Mesendoderm (in vitro differentiated cells): ENCODE data around the gene GRB2.

ENCODE experiments used
- DNase-seq: peaks from one replicate; pipeline ENCODE4 v3.0.0; 2013
- H2AK5ac ChIP-seq: 2 replicates; pipeline ENCODE4 v1.6.1; 2013; ENCODE audit warnings: low read length, inconsistent platforms
- H2BK120ac ChIP-seq: 2 replicates; pipeline ENCODE4 v1.6.1; 2013; ENCODE audit warnings: low read depth, mild to moderate bottlenecking, low read length, moderate library complexity, mixed read lengths
- H2BK15ac ChIP-seq: replicated peaks from 2 replicates; pipeline ENCODE4 v1.6.1; 2013; ENCODE audit warnings: low read depth, mild to moderate bottlenecking, moderate library complexity
- H2BK5ac ChIP-seq: 2 replicates; pipeline ENCODE4 v1.6.1; 2013; ENCODE audit warnings: low read length, inconsistent platforms
- H3K18ac ChIP-seq: 2 replicates; pipeline ENCODE4 v1.6.1; 2013; ENCODE audit warnings: mild to moderate bottlenecking, low read length, mixed read lengths
- H3K23ac ChIP-seq: one replicate; pipeline ENCODE4 v1.6.1; 2013; ENCODE audit warnings: low read length
- H3K27ac ChIP-seq: 2 replicates; pipeline ENCODE4 v1.5.1; 2013; ENCODE audit warnings: low read depth, mild to moderate bottlenecking, inconsistent platforms, low read length, moderate library complexity
- H3K27me3 ChIP-seq: 2 replicates; pipeline ENCODE4 v1.6.1; 2013; ENCODE audit warnings: low read length, control low read depth, mild to moderate bottlenecking, inconsistent platforms; ENCODE audit not compliant: insufficient read depth, poor library complexity
- H3K36me3 ChIP-seq: 2 replicates; pipeline ENCODE4 v1.6.1; 2013; ENCODE audit warnings: low read length, inconsistent platforms; ENCODE audit not compliant: control insufficient read depth, insufficient read depth
- H3K4ac ChIP-seq: one replicate; pipeline ENCODE4 v1.6.1; 2013; ENCODE audit warnings: low read depth, mild to moderate bottlenecking, low read length, moderate library complexity
- H3K4me1 ChIP-seq: 2 replicates; pipeline ENCODE4 v1.6.1; 2013; ENCODE audit warnings: low read depth, low read length, inconsistent platforms; ENCODE audit not compliant: control insufficient read depth
- H3K4me2 ChIP-seq: 2 replicates; pipeline ENCODE4 v1.6.1; 2013; ENCODE audit warnings: low read length
- H3K4me3 ChIP-seq: 2 replicates; pipeline ENCODE4 v1.5.1; 2013; ENCODE audit warnings: mild to moderate bottlenecking, low read length
- H3K56ac ChIP-seq: one replicate; pipeline ENCODE4 v1.6.1; 2013; ENCODE audit warnings: low read length
- H3K79me1 ChIP-seq: 2 replicates; pipeline ENCODE4 v1.6.1; 2013; ENCODE audit warnings: low read length, inconsistent platforms
- H3K79me2 ChIP-seq: 2 replicates; pipeline ENCODE4 v1.6.1; 2013; ENCODE audit warnings: mild to moderate bottlenecking, low read length; ENCODE audit not compliant: control insufficient read depth, insufficient read depth
- H3K9ac ChIP-seq: 2 replicates; pipeline ENCODE4 v1.6.1; 2013; ENCODE audit warnings: low read length, inconsistent platforms
- H4K5ac ChIP-seq: one replicate; pipeline ENCODE4 v1.6.1; 2013; ENCODE audit warnings: low read length
- H4K8ac ChIP-seq: one replicate; pipeline ENCODE4 v1.6.1; 2013; ENCODE audit warnings: low read depth, mild to moderate bottlenecking, control low read depth, low read length, moderate library complexity
- WGBS: extraction: QIAGEN DNeasy Blood & Tissue Kit; methylation state at CpG from one replicate; pipeline ENCODE4 v1.1.7; 2013; ENCODE audit warnings: low lambda C conversion rate, missing lambda C conversion rate; ENCODE audit not compliant: insufficient coverage; ENCODE audit errors: extremely low coverage; 5-methylcytosine and 5-hydroxymethylcytosine counted together

Gene GRB2

DNA sequence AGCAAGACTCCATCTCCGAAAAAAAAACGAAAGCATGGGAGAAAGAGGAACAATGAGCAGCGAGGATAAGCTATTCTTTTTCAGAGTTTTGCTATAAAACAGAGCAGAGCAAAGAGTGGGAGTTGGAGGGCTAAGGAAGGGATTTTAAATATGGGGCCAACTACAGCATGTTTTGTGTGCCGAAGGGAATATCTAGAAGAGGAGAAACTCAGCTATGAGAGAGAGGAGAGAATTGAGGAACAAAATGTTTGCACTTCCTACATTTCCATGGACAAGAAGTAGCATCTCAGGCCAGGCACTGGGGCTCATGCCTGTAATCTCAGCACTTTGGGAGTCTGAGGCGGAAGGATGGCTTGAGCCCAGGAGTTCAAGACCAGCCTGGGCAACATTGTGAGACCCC lies 13.1 kb upstream of the GRB2 start:
- H3K27ac ChIP-seq = no peak overlapping the region
- H2BK5ac ChIP-seq = no peak overlapping the region
- no peak overlapping the region for H3K23ac ChIP-seq
- H3K4me1 ChIP-seq = no peaks in the 10 kb centered on the region
- H3K79me1 ChIP-seq = no peaks in the 10 kb centered on the region
- H3K4me2 ChIP-seq = no peak overlapping the region
- H3K4ac ChIP-seq = no peak overlapping the region
- no peak overlapping the region for H3K4me3 ChIP-seq
- no peak overlapping the region for H2AK5ac ChIP-seq
- H3K9ac ChIP-seq = no peak overlapping the region
- DNase-seq = no peak
- no CpG with 5 or more reads among the region's 5 CpGs for WGBS
- H3K79me2 ChIP-seq = no peaks in the 10 kb centered on the region
- no peak overlapping the region for H4K8ac ChIP-seq
- no peak overlapping the region for H2BK15ac ChIP-seq
- no peak overlapping the region for H3K56ac ChIP-seq
- no peaks in the 10 kb centered on the region for H3K36me3 ChIP-seq
- no peak overlapping the region for H4K5ac ChIP-seq
- H2BK120ac ChIP-seq = no peak overlapping the region
- H3K18ac ChIP-seq = no peak overlapping the region
- H3K27me3 ChIP-seq = no peaks in the 10 kb centered on the region

DNA sequence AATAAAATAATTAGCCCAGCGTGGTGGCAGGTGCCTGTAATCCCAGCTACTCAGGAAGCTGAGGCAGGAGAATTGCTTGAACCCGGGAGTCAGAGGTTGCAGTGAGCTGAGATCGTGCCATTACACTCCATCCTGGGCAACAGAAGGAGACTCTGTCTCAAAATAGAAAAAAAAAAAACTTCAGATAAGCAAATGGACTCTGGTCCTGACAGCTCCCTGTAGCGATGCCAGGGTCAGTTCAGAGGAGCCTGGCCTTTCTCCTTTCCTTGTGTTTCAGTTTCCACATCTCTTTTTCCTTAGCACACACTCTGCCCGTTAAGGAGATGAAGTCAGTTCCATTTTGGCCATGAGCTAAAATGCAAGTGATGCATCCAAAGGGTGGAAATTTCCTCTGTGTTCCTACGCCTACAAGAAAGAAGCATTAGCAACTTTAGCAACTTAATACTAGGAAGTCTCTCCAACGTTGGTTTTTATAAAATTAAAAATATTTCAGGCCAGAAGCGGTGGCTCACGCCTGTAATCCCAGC lies 11.6 kb upstream of the GRB2 start:
- Histone ChIP-seq H3K4me3 (no peak overlapping the region), H3K9ac (no peak overlapping the region), H3K36me3 (no peaks in the 10 kb centered on the region), H3K27me3 (no peaks in the 10 kb centered on the region), H2BK15ac (no peak overlapping the region), H3K4me1 (no peaks in the 10 kb centered on the region), H3K27ac (no peak overlapping the region), H3K18ac (no peak overlapping the region), H2AK5ac (no peak overlapping the region), H3K56ac (no peak overlapping the region), H3K79me1 (no peaks in the 10 kb centered on the region), H3K4me2 (no peak overlapping the region), H2BK5ac (no peak overlapping the region), H4K5ac (no peak overlapping the region), H3K23ac (no peak overlapping the region), H4K8ac (no peak overlapping the region), H2BK120ac (no peak overlapping the region), H3K4ac (no peak overlapping the region), H3K79me2 (no peaks in the 10 kb centered on the region)
- DNase-seq = no peak
- no CpG with 5 or more reads among the region's 9 CpGs for WGBS

DNA sequence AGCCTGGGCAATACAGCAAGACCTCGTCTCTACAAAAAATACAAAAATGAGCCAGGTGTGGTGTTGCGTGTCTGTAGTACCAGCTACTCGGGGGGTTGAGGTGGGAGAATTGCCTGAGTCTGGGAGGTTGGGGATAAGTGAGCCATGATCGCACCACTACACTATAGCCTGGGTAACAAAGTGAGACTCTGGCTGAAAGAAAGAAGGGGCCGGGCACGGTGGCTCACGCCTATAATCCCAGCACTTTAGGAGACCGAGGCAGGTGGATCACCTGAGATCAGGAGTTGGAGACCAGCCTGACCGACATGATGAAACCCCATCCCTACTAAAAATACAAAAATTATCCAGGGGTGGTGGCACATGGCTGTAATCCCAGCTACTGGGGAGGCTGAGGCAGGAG lies 10.5 kb upstream of the GRB2 start:
- no peak overlapping the region for H4K5ac ChIP-seq
- no peak overlapping the region for H2BK120ac ChIP-seq
- H3K9ac ChIP-seq = no peak overlapping the region
- H3K27me3 ChIP-seq = no peaks in the 10 kb centered on the region
- H4K8ac ChIP-seq = no peak overlapping the region
- no peak overlapping the region for H3K27ac ChIP-seq
- no peak overlapping the region for H2AK5ac ChIP-seq
- no peaks in the 10 kb centered on the region for H3K36me3 ChIP-seq
- H3K56ac ChIP-seq = no peak overlapping the region
- no peak overlapping the region for H3K4me3 ChIP-seq
- H3K4ac ChIP-seq = no peak overlapping the region
- no peaks in the 10 kb centered on the region for H3K79me1 ChIP-seq
- H3K4me1 ChIP-seq = no peaks in the 10 kb centered on the region
- H3K18ac ChIP-seq = no peak overlapping the region
- WGBS = no CpG with 5 or more reads among the region's 9 CpGs
- H2BK15ac ChIP-seq = no peak overlapping the region
- DNase-seq = no peak
- no peak overlapping the region for H3K4me2 ChIP-seq
- no peak overlapping the region for H2BK5ac ChIP-seq
- H3K79me2 ChIP-seq = no peaks in the 10 kb centered on the region
- H3K23ac ChIP-seq = no peak overlapping the region

GRCh38 chr17:75414488-75414887 lies 9.0 kb upstream of the GRB2 start:
- no peak for DNase-seq
- H3K23ac ChIP-seq = no peak overlapping the region
- no peaks in the 10 kb centered on the region for H3K79me1 ChIP-seq
- no peak overlapping the region for H3K4me2 ChIP-seq
- H3K9ac ChIP-seq = no peak overlapping the region
- no peak overlapping the region for H4K5ac ChIP-seq
- H3K4ac ChIP-seq = no peak overlapping the region
- WGBS = no CpG with 5 or more reads among the region's 1 CpG
- H2AK5ac ChIP-seq = no peak overlapping the region
- H3K56ac ChIP-seq = no peak overlapping the region
- H4K8ac ChIP-seq = no peak overlapping the region
- H2BK5ac ChIP-seq = no peak overlapping the region
- H3K27me3 ChIP-seq = no peaks in the 10 kb centered on the region
- no peak overlapping the region for H3K18ac ChIP-seq
- H3K4me1 ChIP-seq = no peaks in the 10 kb centered on the region
- H3K4me3 ChIP-seq = no peak overlapping the region
- H2BK15ac ChIP-seq = no peak overlapping the region
- no peaks in the 10 kb centered on the region for H3K79me2 ChIP-seq
- H2BK120ac ChIP-seq = no peak overlapping the region
- no peak overlapping the region for H3K27ac ChIP-seq
- H3K36me3 ChIP-seq = no peaks in the 10 kb centered on the region

DNA sequence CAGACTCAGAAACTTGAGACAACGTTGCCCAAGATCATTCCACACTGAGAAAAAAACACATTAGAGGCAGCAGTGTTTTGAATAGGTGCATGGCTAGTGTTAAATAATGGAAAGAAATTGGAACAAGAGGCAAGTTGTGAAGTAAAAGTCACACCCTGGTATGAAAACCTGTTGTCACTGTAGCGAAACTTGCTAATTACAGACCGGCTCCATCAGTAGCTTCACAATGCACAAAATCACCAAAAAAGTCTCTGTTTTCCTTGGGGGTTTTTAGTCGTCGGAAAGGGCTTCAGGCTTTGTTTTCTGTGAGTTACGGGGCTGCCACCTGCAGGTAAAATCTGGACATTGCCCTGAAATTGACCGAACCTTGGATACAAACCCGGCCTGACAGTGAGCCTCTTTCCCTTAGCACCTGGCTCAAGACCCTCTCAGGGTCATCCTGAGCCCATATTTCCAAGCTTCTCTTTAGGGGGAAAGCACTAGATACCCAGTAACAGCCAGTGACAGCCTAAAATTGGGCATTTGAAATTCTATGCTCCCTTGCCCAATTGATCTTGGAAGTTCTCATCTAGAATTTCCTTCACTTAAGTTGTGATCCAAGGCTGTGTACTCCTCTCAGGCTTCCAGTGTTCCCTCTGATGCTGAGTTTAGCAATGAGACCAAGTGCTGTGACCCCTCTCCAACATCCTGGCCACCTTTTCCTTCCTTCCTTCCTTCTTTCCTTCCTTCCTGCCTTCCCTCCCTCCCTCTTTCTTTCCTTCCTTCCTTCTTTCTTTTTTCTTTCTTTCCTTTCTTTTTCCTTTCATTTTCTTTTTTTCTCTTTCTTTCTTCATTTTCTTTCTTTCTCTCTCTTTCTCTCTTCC lies 7.2 kb upstream of the GRB2 start:
- Histone ChIP-seq H3K56ac (peak overlapping the region; percentile 49), H2BK15ac (no peak overlapping the region), H3K9ac (peak overlapping the region; percentile 29), H3K18ac (no peak overlapping the region), H3K4me1 (no peaks in the 10 kb centered on the region), H3K4ac (no peak overlapping the region), H2BK5ac (no peak overlapping the region), H2BK120ac (no peak overlapping the region), H3K23ac (no peak overlapping the region), H2AK5ac (no peak overlapping the region), H3K36me3 (no peaks in the 10 kb centered on the region), H3K79me1 (no peaks in the 10 kb centered on the region), H4K5ac (no peak overlapping the region), H3K27me3 (no peaks in the 10 kb centered on the region), H3K27ac (no peak overlapping the region), H3K4me2 (no peak overlapping the region), H3K79me2 (no peaks in the 10 kb centered on the region), H4K8ac (no peak overlapping the region), H3K4me3 (no peak overlapping the region)
- WGBS = no CpG with 5 or more reads among the region's 8 CpGs
- peak; percentile 86 for DNase-seq
